ENCODE data around the gene ITGA11.

The ITGA11 gene

DNA sequence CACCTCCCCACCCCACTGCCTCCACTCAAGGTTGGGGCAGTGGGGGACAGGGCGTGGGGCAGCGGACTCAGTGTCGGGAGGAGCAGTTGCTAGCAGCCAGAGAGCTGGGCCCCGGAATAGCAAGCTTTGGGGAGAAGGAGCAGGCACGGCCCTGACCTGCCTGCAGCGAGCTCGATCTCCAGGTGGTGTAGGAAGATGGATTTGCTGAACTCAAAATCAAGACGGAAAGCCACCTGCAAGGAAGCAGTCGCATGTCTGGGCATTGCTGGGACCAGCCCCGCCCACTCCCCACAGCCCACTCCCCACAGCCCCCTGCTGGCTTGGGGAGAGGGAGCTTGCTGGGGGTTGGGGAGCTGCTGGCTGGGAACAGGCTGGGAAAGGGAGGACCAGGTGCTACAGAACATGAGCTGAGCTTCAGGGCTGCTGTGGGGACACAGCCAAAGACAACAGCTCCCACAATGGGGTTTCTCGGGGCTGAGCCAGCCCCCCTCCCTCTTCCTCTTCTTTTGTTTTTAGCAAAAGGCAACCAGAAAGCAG, 116.4 kb downstream of the ITGA11 start:
- Histone ChIP-seq H3K27me3 (ENCODE audit: insufficient read depth, low read length) (no peaks in the 10 kb centered on the region), H3K79me2 (ENCODE audit: control insufficient read depth, insufficient read depth, low read length, unreplicated experiment) (no peaks in the 10 kb centered on the region)

GRCh38 chr15:68315035-68315434, 116.9 kb downstream of the ITGA11 start:
- H3K27me3 ChIP-seq (ENCODE audit: insufficient read depth, low read length): no peaks in the 10 kb centered on the region
- no peaks in the 10 kb centered on the region for H3K79me2 ChIP-seq (ENCODE audit: control insufficient read depth, insufficient read depth, low read length, unreplicated experiment)
- H3K4me1 ChIP-seq (ENCODE audit: control insufficient read depth, insufficient read depth, low read length, unreplicated experiment): peaks cover 6% of the 10 kb centered on the region
- H3K36me3 ChIP-seq (ENCODE audit: insufficient read depth, low read length): no peaks in the 10 kb centered on the region
- no peak overlapping the region for H2AFZ ChIP-seq (ENCODE audit: low read length, unreplicated experiment)
- H3K27ac ChIP-seq (ENCODE audit: low read depth, low read length): no peak overlapping the region
- no peak overlapping the region for H3K4me3 ChIP-seq (ENCODE audit: low read depth, low read length)

More for the DNA sequence above, 116.4 kb downstream of the ITGA11 start:
- Histone ChIP-seq H3K4me3 (ENCODE audit: low read depth, low read length) (no peak overlapping the region), H3K36me3 (ENCODE audit: insufficient read depth, low read length) (no peaks in the 10 kb centered on the region), H2AFZ (ENCODE audit: low read length, unreplicated experiment) (no peak overlapping the region), H3K4me1 (ENCODE audit: control insufficient read depth, insufficient read depth, low read length, unreplicated experiment) (peaks cover 6% of the 10 kb centered on the region), H3K27ac (ENCODE audit: low read depth, low read length) (no peak overlapping the region)

GRCh38 chr15:68314563-68314962, 117.4 kb downstream of the ITGA11 start:
- no peaks in the 10 kb centered on the region for H3K36me3 ChIP-seq (ENCODE audit: insufficient read depth, low read length)
- no peak overlapping the region for H3K4me3 ChIP-seq (ENCODE audit: low read depth, low read length)
- no peaks in the 10 kb centered on the region for H3K79me2 ChIP-seq (ENCODE audit: control insufficient read depth, insufficient read depth, low read length, unreplicated experiment)
- no peak overlapping the region for H2AFZ ChIP-seq (ENCODE audit: low read length, unreplicated experiment)
- H3K27me3 ChIP-seq (ENCODE audit: insufficient read depth, low read length): no peaks in the 10 kb centered on the region
- no peak overlapping the region for H3K27ac ChIP-seq (ENCODE audit: low read depth, low read length)
- H3K4me1 ChIP-seq (ENCODE audit: control insufficient read depth, insufficient read depth, low read length, unreplicated experiment): peaks cover 6% of the 10 kb centered on the region

GRCh38 chr15:68313501-68314410, 118.2 kb downstream of the ITGA11 start:
- no peaks in the 10 kb centered on the region for H3K36me3 ChIP-seq (ENCODE audit: insufficient read depth, low read length)
- H3K4me1 ChIP-seq (ENCODE audit: control insufficient read depth, insufficient read depth, low read length, unreplicated experiment): peaks cover 11% of the 10 kb centered on the region
- no peak overlapping the region for H3K27ac ChIP-seq (ENCODE audit: low read depth, low read length)
- H3K79me2 ChIP-seq (ENCODE audit: control insufficient read depth, insufficient read depth, low read length, unreplicated experiment): no peaks in the 10 kb centered on the region
- H3K4me3 ChIP-seq (ENCODE audit: low read depth, low read length): no peak overlapping the region
- no peaks in the 10 kb centered on the region for H3K27me3 ChIP-seq (ENCODE audit: insufficient read depth, low read length)
- H2AFZ ChIP-seq (ENCODE audit: low read length, unreplicated experiment): no peak overlapping the region

DNA sequence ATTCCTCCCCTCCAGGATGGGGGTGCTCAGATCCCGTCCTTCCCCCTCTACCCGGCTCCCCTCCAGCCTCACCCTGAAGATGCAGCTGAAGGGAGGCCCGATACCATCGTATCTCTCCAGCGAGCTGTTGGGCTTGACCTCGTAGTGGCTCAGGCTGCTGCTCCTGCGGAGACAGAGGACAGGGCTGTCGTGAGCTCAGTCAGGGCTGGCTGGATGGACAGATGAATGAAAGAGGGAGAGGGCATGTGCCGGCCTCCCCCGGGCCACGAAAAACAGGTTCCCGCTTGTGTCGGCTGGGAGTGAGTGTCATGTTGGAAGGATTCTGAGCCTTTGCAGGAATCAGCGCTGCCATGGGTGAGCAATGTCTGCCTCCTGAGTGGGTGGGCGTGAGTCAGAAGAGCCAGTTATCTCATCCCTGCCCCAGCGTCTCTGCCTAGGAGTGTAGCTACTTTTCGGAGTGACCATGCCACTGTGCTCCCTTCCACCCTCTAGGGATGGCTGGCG, 119.2 kb downstream of the ITGA11 start:
- Histone ChIP-seq H3K4me1 (ENCODE audit: control insufficient read depth, insufficient read depth, low read length, unreplicated experiment) (peaks cover 11% of the 10 kb centered on the region), H2AFZ (ENCODE audit: low read length, unreplicated experiment) (no peak overlapping the region), H3K79me2 (ENCODE audit: control insufficient read depth, insufficient read depth, low read length, unreplicated experiment) (no peaks in the 10 kb centered on the region), H3K27ac (ENCODE audit: low read depth, low read length) (no peak overlapping the region), H3K27me3 (ENCODE audit: insufficient read depth, low read length) (no peaks in the 10 kb centered on the region), H3K36me3 (ENCODE audit: insufficient read depth, low read length) (no peaks in the 10 kb centered on the region), H3K4me3 (ENCODE audit: low read depth, low read length) (no peak overlapping the region)

GRCh38 chr15:68311859-68312557, 120.0 kb downstream of the ITGA11 start:
- H3K4me3 ChIP-seq (ENCODE audit: low read depth, low read length): no peak overlapping the region
- no peak overlapping the region for H2AFZ ChIP-seq (ENCODE audit: low read length, unreplicated experiment)
- no peaks in the 10 kb centered on the region for H3K27me3 ChIP-seq (ENCODE audit: insufficient read depth, low read length)
- H3K27ac ChIP-seq (ENCODE audit: low read depth, low read length): no peak overlapping the region
- peaks cover 11% of the 10 kb centered on the region for H3K4me1 ChIP-seq (ENCODE audit: control insufficient read depth, insufficient read depth, low read length, unreplicated experiment)
- H3K79me2 ChIP-seq (ENCODE audit: control insufficient read depth, insufficient read depth, low read length, unreplicated experiment): no peaks in the 10 kb centered on the region
- no peaks in the 10 kb centered on the region for H3K36me3 ChIP-seq (ENCODE audit: insufficient read depth, low read length)

- H3K4me3 ChIP-seq (ENCODE audit: low read depth, low read length): no peak overlapping the region
- no peak overlapping the region for H3K27ac ChIP-seq (ENCODE audit: low read depth, low read length)
- H3K36me3 ChIP-seq (ENCODE audit: insufficient read depth, low read length): no peaks in the 10 kb centered on the region
- H3K4me1 ChIP-seq (ENCODE audit: control insufficient read depth, insufficient read depth, low read length, unreplicated experiment): peaks cover 11% of the 10 kb centered on the region
- H3K27me3 ChIP-seq (ENCODE audit: insufficient read depth, low read length): no peaks in the 10 kb centered on the region
- H3K79me2 ChIP-seq (ENCODE audit: control insufficient read depth, insufficient read depth, low read length, unreplicated experiment): no peaks in the 10 kb centered on the region
- H2AFZ ChIP-seq (ENCODE audit: low read length, unreplicated experiment): no peak overlapping the region
Measured at GRCh38 chr15:68311464-68311835, 120.5 kb downstream of the ITGA11 start.

GRCh38 chr15:68310804-68311463, 121.0 kb downstream of the ITGA11 start:
- Histone ChIP-seq H3K36me3 (ENCODE audit: insufficient read depth, low read length) (no peaks in the 10 kb centered on the region), H3K27ac (ENCODE audit: low read depth, low read length) (no peak overlapping the region), H3K79me2 (ENCODE audit: control insufficient read depth, insufficient read depth, low read length, unreplicated experiment) (no peaks in the 10 kb centered on the region), H3K4me1 (ENCODE audit: control insufficient read depth, insufficient read depth, low read length, unreplicated experiment) (peaks cover 14% of the 10 kb centered on the region), H3K27me3 (ENCODE audit: insufficient read depth, low read length) (no peaks in the 10 kb centered on the region), H3K4me3 (ENCODE audit: low read depth, low read length) (no peak overlapping the region), H2AFZ (ENCODE audit: low read length, unreplicated experiment) (no peak overlapping the region)

DNA sequence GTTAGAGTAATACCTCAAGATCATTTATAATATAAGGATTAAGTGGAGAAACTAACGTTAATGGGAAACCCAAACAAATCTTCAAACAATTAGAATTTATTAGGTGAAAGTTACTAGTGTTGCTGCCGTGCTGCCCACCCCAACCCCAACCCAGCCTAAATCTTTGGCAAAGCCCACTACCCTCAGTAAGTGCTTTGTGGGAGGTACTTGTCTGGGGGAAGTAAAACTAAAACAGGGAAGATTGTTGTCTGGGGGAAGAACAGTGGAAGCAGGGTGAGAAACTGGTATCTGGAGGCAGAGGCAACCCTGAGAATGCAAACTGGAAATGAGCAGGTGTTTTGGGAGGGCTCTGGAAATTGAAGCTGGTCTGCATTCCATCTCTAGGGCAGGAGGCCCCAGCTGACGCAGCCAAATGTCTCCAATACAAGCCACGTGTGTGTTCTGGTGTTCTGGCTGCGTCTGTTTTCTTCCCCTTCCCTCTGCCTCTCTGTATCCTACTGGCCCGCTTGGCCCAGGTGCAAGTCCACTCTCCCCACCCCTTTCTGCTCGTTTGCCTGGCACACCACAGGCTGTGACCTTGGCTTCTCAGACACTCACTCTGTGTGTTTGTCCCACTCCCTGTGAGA, 121.7 kb downstream of the ITGA11 start:
- no peak overlapping the region for H2AFZ ChIP-seq (ENCODE audit: low read length, unreplicated experiment)
- H3K36me3 ChIP-seq (ENCODE audit: insufficient read depth, low read length): no peaks in the 10 kb centered on the region
- H3K79me2 ChIP-seq (ENCODE audit: control insufficient read depth, insufficient read depth, low read length, unreplicated experiment): no peaks in the 10 kb centered on the region
- no peak overlapping the region for H3K4me3 ChIP-seq (ENCODE audit: low read depth, low read length)
- no peaks in the 10 kb centered on the region for H3K27me3 ChIP-seq (ENCODE audit: insufficient read depth, low read length)
- peaks cover 14% of the 10 kb centered on the region for H3K4me1 ChIP-seq (ENCODE audit: control insufficient read depth, insufficient read depth, low read length, unreplicated experiment)
- no peak overlapping the region for H3K27ac ChIP-seq (ENCODE audit: low read depth, low read length)

DNA sequence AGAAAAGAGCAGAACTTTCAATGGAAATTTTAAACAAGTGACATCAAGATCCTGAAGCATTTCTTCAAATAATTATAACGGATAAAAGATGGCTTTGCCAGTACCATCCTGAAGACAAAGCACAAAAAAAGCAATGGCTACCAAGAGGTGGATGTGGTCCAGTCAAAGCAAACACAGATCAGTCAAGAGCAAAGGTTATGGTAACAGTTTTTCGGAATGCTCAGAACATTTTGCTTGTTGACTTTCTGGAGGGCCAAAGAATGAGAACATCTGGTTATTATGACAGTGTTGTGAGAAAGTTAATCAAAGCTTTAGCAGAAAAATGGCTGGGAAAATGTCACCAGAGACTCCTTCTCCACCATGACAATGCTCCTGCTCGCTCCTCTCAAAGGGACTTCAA, 122.9 kb downstream of the ITGA11 start:
- Histone ChIP-seq H3K27ac (ENCODE audit: low read depth, low read length) (peak overlapping the region; percentile 40; the same call in 1 of the 2 replicates), H3K79me2 (ENCODE audit: control insufficient read depth, insufficient read depth, low read length, unreplicated experiment) (no peaks in the 10 kb centered on the region), H3K27me3 (ENCODE audit: insufficient read depth, low read length) (no peaks in the 10 kb centered on the region), H3K36me3 (ENCODE audit: insufficient read depth, low read length) (no peaks in the 10 kb centered on the region), H3K4me1 (ENCODE audit: control insufficient read depth, insufficient read depth, low read length, unreplicated experiment) (peaks cover 17% of the 10 kb centered on the region), H2AFZ (ENCODE audit: low read length, unreplicated experiment) (no peak overlapping the region), H3K4me3 (ENCODE audit: low read depth, low read length) (no peak overlapping the region)

Data from ACC112 (cell line).